Activated CD4-positive, alpha-beta T cell treated with anti-CD3 and anti-CD28 coated beads, Interleukin-2, amount 50 U/mL, for 1 hour (primary cell): ENCODE results near the gene OR52J3.
"Not testable (repeated sequence)": the region's sequence is repeated elsewhere in the genome, so short reads cannot be mapped to it uniquely, and the experiment has no call there.

Source experiments
- DNase-seq: peaks from one replicate; pipeline ENCODE4 v3.0.0-alpha.2; 2020

The OR52J3 gene

GRCh38 chr11:5046226-5046625, at the start of gene OR52J3:
Gene OR52J3 (plus strand): TSS chr11:5046526. CDS start chr11:5046526, 0 bp downstream.
- DNase-seq: no peak

- DNase-seq: no peak
These were observed 41.7 kb upstream of the OR52J3 start for GRCh38 chr11:5004424-5005274.

- DNase-seq: no peak
These were observed 38.8 kb upstream of the OR52J3 start for GRCh38 chr11:5007561-5007960.

- no peak for DNase-seq
These were observed 35.1 kb upstream of the OR52J3 start for GRCh38 chr11:5011254-5011653.

- no peak for DNase-seq
These were observed 33.3 kb upstream of the OR52J3 start for GRCh38 chr11:5013012-5013411.

- DNase-seq: no peak
These were observed 24.3 kb upstream of the OR52J3 start for GRCh38 chr11:5021996-5022395.

GRCh38 chr11:5036669-5037068, 9.7 kb upstream of the OR52J3 start:
- no peak for DNase-seq

GRCh38 chr11:5037926-5038325, 8.4 kb upstream of the OR52J3 start:
- DNase-seq: no peak

- DNase-seq: no peak
These were observed 8.0 kb upstream of the OR52J3 start for GRCh38 chr11:5038341-5038740.

- no peak for DNase-seq
These were observed 5.5 kb upstream of the OR52J3 start for GRCh38 chr11:5040876-5041275.

- no peak for DNase-seq
These were observed 4.2 kb upstream of the OR52J3 start for GRCh38 chr11:5042091-5042490.

GRCh38 chr11:5043380-5043779, 2.9 kb upstream of the OR52J3 start:
- DNase-seq: no peak

GRCh38 chr11:5046754-5047330, 516 bp downstream of the OR52J3 start:
- no peak for DNase-seq

- DNase-seq: not testable (repeated sequence)
These were observed 12.4 kb downstream of the OR52J3 start for GRCh38 chr11:5058679-5059078.

- no peak for DNase-seq
These were observed 13.1 kb downstream of the OR52J3 start, which contains the start of gene OR52E2 for GRCh38 chr11:5059391-5059790. Gene OR52E2 (minus strand): TSS chr11:5059627. CDS start chr11:5059627, 0 bp downstream.

GRCh38 chr11:5065027-5065426, 18.7 kb downstream of the OR52J3 start:
- no peak for DNase-seq

- DNase-seq: no peak
These were observed 22.9 kb downstream of the OR52J3 start, which contains the start of gene OR52E1 for GRCh38 chr11:5069272-5069671. Gene OR52E1 (plus strand): TSS chr11:5069572.

GRCh38 chr11:5071799-5072198, 25.5 kb downstream of the OR52J3 start:
- no peak for DNase-seq

- no peak for DNase-seq
These were observed 35.1 kb downstream of the OR52J3 start for GRCh38 chr11:5081405-5081804.

- DNase-seq: no peak
These were observed 37.3 kb downstream of the OR52J3 start for GRCh38 chr11:5083602-5084001.

GRCh38 chr11:5088556-5088955, 42.2 kb downstream of the OR52J3 start:
- DNase-seq: no peak

GRCh38 chr11:5090668-5091067, 44.3 kb downstream of the OR52J3 start:
- DNase-seq: no peak

GRCh38 chr11:5092821-5093585, 46.7 kb downstream of the OR52J3 start:
- DNase-seq: no peak

GRCh38 chr11:5096011-5096410, 49.7 kb downstream of the OR52J3 start:
- DNase-seq: no peak
